HG02759 (cell line): ENCODE measurements around the gene SIRPA.
"Not testable (repeated sequence)": the region's sequence is repeated elsewhere in the genome, so short reads cannot be mapped to it uniquely, and the experiment has no call there.

Experiments used
- ATAC-seq: cut with Tn5 transposase; IDR thresholded peaks from one replicate; pipeline ENCODE4 v1.9.1; 2021; ENCODE audit warnings: mild to moderate bottlenecking, moderate library complexity; ENCODE audit not compliant: unreplicated experiment

SIRPA gene

DNA sequence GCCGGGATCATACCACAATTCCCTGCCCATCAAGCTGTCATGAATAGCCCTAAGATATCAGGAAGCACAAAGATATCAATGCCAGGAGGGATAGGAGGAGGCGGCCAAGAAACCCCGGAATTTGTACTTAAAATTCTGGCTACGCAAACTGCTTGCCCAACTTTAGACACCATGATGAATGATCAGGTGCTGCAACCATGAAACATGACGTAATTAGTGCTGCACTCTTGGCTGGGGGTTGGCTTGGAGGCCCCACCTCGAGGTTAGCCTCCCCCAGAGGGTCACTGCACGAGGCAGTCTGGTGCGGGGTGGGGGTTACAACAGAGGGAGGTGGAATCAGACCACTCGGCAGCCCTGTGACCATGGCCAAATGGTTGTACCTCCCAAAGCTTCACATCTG is 8.9 kb downstream of the SIRPA start:
- ATAC-seq, result no peak

- ATAC-seq, result no peak
Observed at GRCh38 chr20:1905009-1905408, 9.8 kb downstream of the SIRPA start.

- ATAC-seq, result no peak
Observed at GRCh38 chr20:1905693-1906092, 10.5 kb downstream of the SIRPA start.

- no peak for ATAC-seq
Observed at GRCh38 chr20:1906361-1907051, 11.3 kb downstream of the SIRPA start.

DNA sequence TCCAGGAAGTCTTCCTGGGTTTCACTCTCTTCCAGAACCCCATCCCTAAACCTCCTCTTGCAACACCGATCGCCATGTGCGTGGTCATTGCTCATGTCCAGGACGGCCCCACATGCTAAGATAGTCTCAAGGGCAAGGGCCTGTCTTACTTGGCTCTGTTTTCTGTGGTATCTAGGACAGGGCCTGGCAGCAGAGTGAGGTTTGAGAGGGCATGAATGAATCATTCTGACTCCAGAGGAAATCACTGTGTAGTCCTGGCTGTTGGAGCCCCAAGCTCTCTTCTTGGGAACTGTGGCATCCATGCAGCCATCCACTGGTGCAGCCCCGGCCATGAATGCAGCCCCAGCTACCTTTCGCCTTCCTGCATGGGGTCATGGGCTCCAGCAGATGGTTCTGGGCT is 12.4 kb downstream of the SIRPA start:
- ATAC-seq, result no peak

DNA sequence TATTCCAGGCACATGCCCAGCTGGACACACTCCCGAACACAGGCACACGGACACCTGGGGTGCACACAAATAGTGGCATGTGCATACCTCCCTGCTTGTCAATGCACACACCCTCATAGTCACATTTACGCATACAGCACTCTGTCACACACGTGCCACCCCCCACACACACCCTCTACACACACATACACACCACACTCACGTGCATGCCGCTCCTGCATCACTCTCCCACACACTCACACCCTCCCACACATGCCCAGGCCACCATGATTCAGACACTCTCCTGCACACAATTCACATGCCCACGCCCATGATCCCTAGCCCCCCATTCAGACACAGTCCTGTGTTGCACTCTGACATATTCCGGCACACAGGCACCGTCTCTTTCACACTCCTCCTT is 13.0 kb downstream of the SIRPA start:
- no peak for ATAC-seq

DNA sequence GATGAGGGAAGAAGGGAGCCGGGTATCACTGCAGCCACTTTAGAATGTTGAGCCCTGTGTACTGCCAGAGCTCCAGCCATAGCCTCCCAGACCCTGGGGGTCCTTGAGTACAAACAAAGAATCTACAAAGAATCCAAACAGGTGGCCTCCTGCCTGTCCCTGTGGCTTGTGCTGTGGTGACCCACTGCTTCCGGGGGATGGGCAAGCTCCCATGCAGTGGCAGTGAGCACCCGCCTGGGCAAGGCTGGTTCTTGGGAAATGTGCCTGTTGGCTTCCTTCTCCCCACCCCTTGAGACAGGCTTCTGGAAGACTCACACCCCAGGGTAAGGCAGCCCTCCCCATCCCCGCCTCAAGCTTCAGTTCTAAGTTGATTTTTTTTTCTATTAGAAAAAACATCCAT is 13.9 kb downstream of the SIRPA start:
- no peak for ATAC-seq

DNA sequence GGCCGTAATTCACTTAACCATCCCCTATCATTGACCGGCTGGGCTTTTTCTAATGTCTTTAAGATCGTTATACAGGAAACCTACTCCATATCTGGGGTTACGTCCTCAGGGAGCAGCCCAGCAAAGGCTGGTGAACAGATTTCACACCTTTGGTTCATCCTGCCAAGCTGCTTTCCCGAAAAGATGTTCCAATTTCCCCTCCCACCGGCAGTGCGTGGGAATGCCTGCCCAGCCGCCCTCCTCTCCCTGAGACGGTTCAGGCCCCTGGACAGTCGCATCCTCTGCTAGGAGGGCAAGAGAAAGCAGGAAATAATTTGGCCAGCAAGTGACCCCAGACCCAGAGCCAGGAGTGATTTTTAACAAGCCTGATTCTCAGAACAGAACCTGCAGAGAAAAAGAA is 16.3 kb downstream of the SIRPA start:
- no peak for ATAC-seq

DNA sequence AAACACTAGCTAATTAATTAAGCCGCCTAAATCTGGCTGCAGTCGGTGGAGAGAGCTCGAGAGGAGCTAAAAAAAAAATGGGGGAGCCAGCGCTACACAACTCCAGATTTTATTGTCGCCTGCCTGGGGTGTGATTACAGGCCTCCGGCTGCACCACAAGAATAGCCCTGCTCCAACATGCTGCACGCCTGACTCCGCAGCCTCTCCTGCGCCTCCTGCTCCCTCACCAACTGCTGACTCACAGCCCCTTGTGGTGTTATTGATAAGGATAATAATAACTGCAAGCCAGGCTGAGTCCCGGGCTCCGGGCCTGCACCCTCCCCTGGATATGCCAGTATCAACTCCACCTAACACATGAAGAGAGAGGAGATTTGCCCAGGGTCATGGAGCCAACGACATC is 16.8 kb downstream of the SIRPA start:
- no peak for ATAC-seq

GRCh38 chr20:1912646-1913045 is 17.4 kb downstream of the SIRPA start:
- no peak for ATAC-seq

- not testable (repeated sequence) for ATAC-seq
Observed at GRCh38 chr20:1915233-1915632, 20.0 kb downstream of the SIRPA start.

DNA sequence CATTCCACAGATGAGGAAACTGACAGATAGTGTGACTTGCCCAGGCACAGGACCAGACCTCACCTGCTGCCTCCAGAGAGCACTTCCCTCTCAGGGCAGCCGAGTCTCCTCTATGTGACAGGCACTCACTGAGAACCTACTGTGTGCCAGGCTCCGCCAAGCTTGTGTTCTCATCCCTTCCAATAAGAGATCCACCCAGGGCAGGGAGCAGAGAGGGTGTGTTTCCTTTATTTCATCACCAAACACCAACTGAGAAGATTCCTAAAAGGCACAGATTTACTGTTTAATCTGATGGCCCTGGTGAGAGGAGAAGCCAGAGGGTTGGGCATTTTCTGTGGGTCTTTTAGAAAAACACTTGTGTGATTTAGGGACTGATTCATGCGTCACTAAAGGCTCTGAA is 20.5 kb downstream of the SIRPA start:
- ATAC-seq, result no peak

- no peak for ATAC-seq
Observed at GRCh38 chr20:1917786-1918185, 22.6 kb downstream of the SIRPA start.

GRCh38 chr20:1918491-1919165 is 23.4 kb downstream of the SIRPA start:
- no peak for ATAC-seq

- ATAC-seq, result no peak
Observed at GRCh38 chr20:1920252-1920651, 25.0 kb downstream of the SIRPA start.

GRCh38 chr20:1920826-1921225 is 25.6 kb downstream of the SIRPA start:
- ATAC-seq, result no peak

DNA sequence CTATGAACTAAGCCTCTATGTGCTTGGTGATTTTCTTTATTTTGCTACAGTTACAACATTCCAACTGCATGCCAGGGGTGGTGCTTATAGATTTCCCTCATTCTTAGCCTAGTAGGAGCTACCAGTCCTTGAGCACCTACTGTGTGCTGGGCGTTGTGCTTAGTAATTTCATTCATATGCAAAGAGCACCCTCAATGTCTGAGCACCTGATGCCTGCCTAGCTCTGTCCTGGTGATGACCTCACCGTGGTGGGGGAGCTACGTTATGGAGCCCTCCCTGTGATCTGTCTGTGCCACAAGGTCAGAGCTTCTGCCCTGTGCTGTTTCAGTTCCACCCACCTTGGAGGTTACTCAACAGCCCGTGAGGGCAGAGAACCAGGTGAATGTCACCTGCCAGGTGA is 26.8 kb downstream of the SIRPA start:
- ATAC-seq, result not testable (repeated sequence)

DNA sequence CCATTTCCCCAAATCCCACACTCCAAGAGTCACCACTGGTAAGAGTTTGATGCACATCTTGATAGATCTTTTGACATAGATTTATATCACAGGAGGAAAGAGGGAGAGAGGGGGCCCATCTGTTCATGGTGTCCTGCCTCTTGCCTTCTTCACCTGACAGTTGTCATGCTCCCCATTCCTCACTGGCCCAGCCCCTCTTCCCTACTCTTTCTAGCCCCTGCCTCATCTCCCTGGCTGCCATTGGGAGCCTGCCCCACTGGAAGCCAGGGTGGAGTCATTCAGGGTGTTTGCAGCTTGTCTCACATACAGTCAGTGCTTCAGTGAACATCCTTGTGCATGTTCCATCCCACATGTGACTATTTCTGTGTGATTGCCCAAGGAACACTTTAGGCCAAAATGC is 27.6 kb downstream of the SIRPA start:
- no peak for ATAC-seq

DNA sequence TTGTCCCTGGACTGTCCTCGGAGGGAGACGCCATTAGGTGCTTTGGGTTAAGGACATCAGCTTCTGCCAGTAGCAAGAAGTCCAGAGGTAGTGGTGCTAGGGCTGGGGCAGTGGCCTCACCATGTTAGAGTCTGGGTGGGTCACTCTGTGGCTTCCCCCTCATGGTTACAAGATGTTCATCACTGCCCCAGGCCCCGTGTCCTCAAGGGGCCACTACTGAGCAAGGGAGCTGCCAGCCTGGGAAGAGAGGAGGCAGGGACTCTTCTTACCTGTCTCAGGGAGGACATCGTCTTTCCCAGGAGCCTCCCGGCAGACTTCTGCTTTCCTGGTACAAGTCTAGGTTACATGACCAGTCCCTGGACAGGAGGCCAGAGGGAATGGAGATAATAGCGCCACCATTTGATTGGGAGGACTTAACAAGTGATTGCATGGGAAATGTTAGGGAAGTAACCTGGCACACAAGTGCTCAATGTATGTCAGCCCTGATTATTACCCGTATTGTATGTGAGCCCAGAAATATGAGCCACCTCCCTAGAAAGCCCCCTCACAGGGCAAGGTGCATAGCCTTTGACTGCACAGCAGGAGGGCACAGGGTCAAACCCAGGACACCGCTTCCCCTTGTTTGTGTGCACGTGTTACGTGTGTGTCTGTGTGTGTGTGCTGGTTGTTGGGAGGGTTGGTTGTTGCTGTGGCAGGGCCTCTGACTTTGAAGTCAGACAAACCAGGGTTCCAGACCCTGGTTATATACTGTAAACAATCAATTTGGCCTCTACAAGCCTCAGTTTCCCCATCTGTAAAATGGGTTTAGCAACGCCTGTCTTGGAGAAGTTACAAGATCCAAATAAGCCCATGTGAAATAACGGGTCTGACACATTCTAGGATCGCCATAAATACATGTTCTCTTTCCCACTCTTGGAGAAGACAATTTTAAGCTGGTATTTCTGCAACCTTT is 30.0 kb downstream of the SIRPA start:
- no peak for ATAC-seq

DNA sequence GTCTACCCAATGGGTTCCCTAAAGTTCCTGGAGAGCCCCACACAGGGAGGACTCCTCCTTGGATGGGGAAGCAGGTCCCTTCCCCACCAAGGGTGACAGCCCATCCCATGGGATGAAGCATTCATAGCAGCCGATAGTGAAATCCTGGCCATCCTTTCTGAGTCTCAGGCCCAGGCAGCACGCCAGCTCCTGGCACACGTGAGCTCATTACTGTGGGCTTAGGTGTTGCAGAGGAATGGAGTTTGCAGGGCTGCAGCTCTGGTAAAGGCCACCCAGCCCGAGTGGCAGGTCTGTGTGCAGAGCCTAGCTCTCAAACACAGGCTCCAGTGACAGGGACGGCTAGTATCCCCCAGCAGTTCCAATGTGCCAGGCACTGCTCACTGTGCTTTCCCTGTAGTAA is 31.0 kb downstream of the SIRPA start:
- no peak for ATAC-seq

DNA sequence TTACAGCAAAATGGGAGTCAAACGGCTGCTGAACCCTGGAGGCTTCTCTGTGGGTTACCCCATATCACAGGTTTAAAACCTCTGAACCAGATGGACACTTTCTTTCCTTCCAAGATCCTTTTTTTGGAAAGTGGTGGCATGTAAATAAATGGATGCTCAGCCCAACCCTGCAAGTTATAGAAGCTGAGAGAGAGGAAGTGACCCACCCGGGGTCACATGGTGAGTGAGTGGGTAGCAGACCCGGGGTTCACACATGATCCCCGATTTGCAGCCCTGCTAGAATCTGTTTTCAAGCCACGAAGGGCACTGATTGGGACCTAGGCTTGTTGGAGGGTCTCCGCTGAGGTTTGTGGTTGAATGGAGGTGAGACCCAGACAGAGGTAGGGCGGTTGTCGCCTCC is 32.0 kb downstream of the SIRPA start:
- no peak for ATAC-seq

DNA sequence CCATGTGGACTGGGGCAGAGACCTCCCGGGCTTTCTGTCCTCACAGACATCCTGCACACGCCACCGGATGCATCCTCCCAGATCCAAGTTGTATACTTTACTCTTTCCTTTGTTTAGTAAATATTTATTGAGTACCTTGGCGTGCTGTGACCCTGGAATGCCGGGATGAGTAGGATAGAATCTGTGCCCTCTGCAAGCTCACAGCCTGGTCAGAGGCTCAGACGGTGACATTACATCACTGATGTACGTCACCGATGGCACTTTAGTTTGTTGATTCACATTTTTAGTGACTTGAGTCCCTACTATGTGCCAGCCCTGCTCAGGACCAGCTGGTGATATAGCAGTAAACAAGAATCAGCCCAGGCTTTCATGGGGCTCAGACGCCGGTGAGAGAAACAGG is 32.9 kb downstream of the SIRPA start:
- ATAC-seq, result no peak
